H9 (cell line): ENCODE measurements around the gene RAMP3. TPM values are rescaled to one million over a fixed set of nuclear protein-coding genes. Genes with fewer than 3 reads are reported as not detected.
A peak's percentile ranks its signal among the peaks of the same experiment; 100 is the strongest.

Experiments used
- DNase-seq: peaks from one replicate; pipeline ENCODE4 v3.0.0-alpha.2; 2017
- H2AFZ ChIP-seq: one replicate; pipeline ENCODE4 v1.6.1; 2013; ENCODE audit warnings: mild to moderate bottlenecking, low read length, control low read depth, moderate library complexity
- H2AK5ac ChIP-seq: 2 replicates; pipeline ENCODE4 v1.6.1; 2013; ENCODE audit warnings: low read length, control low read depth, mixed read lengths; ENCODE audit not compliant: insufficient read length
- H2BK120ac ChIP-seq: one replicate; pipeline ENCODE4 v1.6.1; 2013; ENCODE audit warnings: low read depth, mild to moderate bottlenecking, low read length, control low read depth, inconsistent platforms; ENCODE audit not compliant: poor library complexity, severe bottlenecking
- H2BK12ac ChIP-seq: 2 replicates; pipeline ENCODE4 v1.6.1; 2013; ENCODE audit warnings: low read length, control low read depth, mixed read lengths, low read depth; ENCODE audit not compliant: insufficient read length
- H2BK15ac ChIP-seq: 2 replicates; pipeline ENCODE4 v1.6.1; 2013; ENCODE audit warnings: low read depth, low read length, control low read depth
- H2BK20ac ChIP-seq: one replicate; pipeline ENCODE4 v1.6.1; 2013; ENCODE audit warnings: low read depth, mild to moderate bottlenecking, low read length, control low read depth, inconsistent platforms; ENCODE audit not compliant: poor library complexity, severe bottlenecking
- H2BK5ac ChIP-seq: 2 replicates; pipeline ENCODE4 v1.6.1; 2013; ENCODE audit warnings: low read length, control low read depth, mixed read lengths; ENCODE audit not compliant: insufficient read length
- H3K14ac ChIP-seq: 2 replicates; pipeline ENCODE4 v1.6.1; 2013; ENCODE audit warnings: low read length, control low read depth; ENCODE audit not compliant: insufficient read depth
- H3K18ac ChIP-seq: 2 replicates; pipeline ENCODE4 v1.6.1; 2013; ENCODE audit warnings: low read depth, mild to moderate bottlenecking, mixed read lengths, low read length, control low read depth; ENCODE audit not compliant: insufficient read length
- H3K23ac ChIP-seq: 2 replicates; pipeline ENCODE4 v1.6.1; 2013; ENCODE audit warnings: low read length, control low read depth, mixed read lengths, low read depth; ENCODE audit not compliant: insufficient read length
- H3K23me2 ChIP-seq: 2 replicates; pipeline ENCODE4 v1.6.1; 2013; ENCODE audit warnings: low read depth, mild to moderate bottlenecking, mixed read lengths, low read length, control low read depth; ENCODE audit not compliant: insufficient read length, poor library complexity, severe bottlenecking
- H3K27ac ChIP-seq: 2 replicates; pipeline ENCODE4 v1.5.1; 2013; ENCODE audit warnings: low read length, control low read depth, mixed read lengths, low read depth; ENCODE audit not compliant: insufficient read length
- H3K27me3 ChIP-seq: 2 replicates; pipeline ENCODE4 v1.6.1; 2013; ENCODE audit warnings: low read length, control low read depth, inconsistent platforms; ENCODE audit not compliant: insufficient read depth
- H3K4ac ChIP-seq: 2 replicates; pipeline ENCODE4 v1.6.1; 2013; ENCODE audit warnings: low read depth, mild to moderate bottlenecking, control low read depth, inconsistent platforms, low read length, moderate library complexity
- H3K4me1 ChIP-seq: 2 replicates; pipeline ENCODE4 v1.6.1; 2013; ENCODE audit warnings: low read length, control low read depth, inconsistent platforms; ENCODE audit not compliant: insufficient read depth
- H3K4me2 ChIP-seq: 2 replicates; pipeline ENCODE4 v1.6.1; 2013; ENCODE audit warnings: low read length, control low read depth, mixed read lengths; ENCODE audit not compliant: insufficient read length, insufficient read depth
- H3K56ac ChIP-seq: 2 replicates; pipeline ENCODE4 v1.6.1; 2013; ENCODE audit warnings: low read depth, mild to moderate bottlenecking, mixed read lengths, low read length, control low read depth; ENCODE audit not compliant: insufficient read length
- H3K79me1 ChIP-seq: 2 replicates; pipeline ENCODE4 v1.6.1; 2013; ENCODE audit warnings: low read depth, mild to moderate bottlenecking, moderate library complexity, low read length, control low read depth, inconsistent platforms; ENCODE audit not compliant: insufficient read depth, poor library complexity, severe bottlenecking
- H3K79me2 ChIP-seq: 2 replicates; pipeline ENCODE4 v1.6.1; 2013; ENCODE audit warnings: low read length, control low read depth, inconsistent platforms; ENCODE audit not compliant: insufficient read depth
- H3K9ac ChIP-seq: 2 replicates; pipeline ENCODE4 v1.6.1; 2013; ENCODE audit warnings: low read length, control low read depth, mixed read lengths; ENCODE audit not compliant: insufficient read length; ENCODE audit errors: extremely low read depth
- H3K9me3 ChIP-seq: one replicate; pipeline ENCODE4 v1.6.1; 2013; ENCODE audit warnings: low read depth, low read length, inconsistent platforms; ENCODE audit not compliant: control insufficient read depth
- H3T11ph ChIP-seq: one replicate; pipeline ENCODE4 v1.6.1; 2013; ENCODE audit warnings: mild to moderate bottlenecking, low read length, control low read depth, inconsistent platforms
- H4K20me1 ChIP-seq: one replicate; pipeline ENCODE4 v1.6.1; 2013; ENCODE audit not compliant: control insufficient read depth, insufficient read length, insufficient read depth
- H4K5ac ChIP-seq: 2 replicates; pipeline ENCODE4 v1.6.1; 2013; ENCODE audit warnings: low read depth, mild to moderate bottlenecking, mixed read lengths, low read length, control low read depth; ENCODE audit not compliant: insufficient read length
- H4K8ac ChIP-seq: replicated peaks from 2 replicates; pipeline ENCODE4 v1.6.1; 2013; ENCODE audit warnings: low read length, control low read depth, mixed read lengths, low read depth; ENCODE audit not compliant: insufficient read length
- H4K91ac ChIP-seq: 2 replicates; pipeline ENCODE4 v1.6.1; 2013; ENCODE audit warnings: low read depth, mild to moderate bottlenecking, moderate library complexity, mixed read lengths, low read length, control low read depth; ENCODE audit not compliant: insufficient read length
- H3K27ac Mint-ChIP-seq, 3 experiments: 2 replicates in 2 of 3; 3 replicates in 1 of 3; pipeline ENCODE4 v1.8.0; 2020 to 2021; ENCODE audit warnings: mixed read lengths in 3 of 3, mild to moderate bottlenecking in 1 of 3, moderate library complexity in 1 of 3
- H3K27me3 Mint-ChIP-seq: 2 replicates; pipeline ENCODE4 v1.8.0; 2021; ENCODE audit warnings: low read depth, mild to moderate bottlenecking, moderate library complexity, mixed read lengths
- H3K36me3 Mint-ChIP-seq, 3 experiments: 2 replicates in 2 of 3; 3 replicates in 1 of 3; pipeline ENCODE4 v1.8.0; 2020 to 2021; ENCODE audit warnings: low read depth in 3 of 3, mixed read lengths in 3 of 3; ENCODE audit not compliant: insufficient read depth in 1 of 3
- H3K4me1 Mint-ChIP-seq, 2 experiments: 2 replicates each; pipeline ENCODE4 v1.8.0; 2020; ENCODE audit warnings: mixed read lengths in 2 of 2
- H3K4me3 Mint-ChIP-seq, 2 experiments: 2 replicates in 1 of 2; 3 replicates in 1 of 2; pipeline ENCODE4 v1.8.0; 2020 to 2021; ENCODE audit warnings: mild to moderate bottlenecking in 2 of 2, mixed read lengths in 2 of 2, moderate library complexity in 1 of 2
- H3K9me3 Mint-ChIP-seq, 2 experiments: 2 replicates in 1 of 2; 3 replicates in 1 of 2; pipeline ENCODE4 v1.8.0; 2020; ENCODE audit warnings: mild to moderate bottlenecking in 2 of 2, mixed read lengths in 2 of 2, moderate library complexity in 1 of 2
- WGBS: extraction: QIAGEN DNeasy Blood & Tissue Kit; methylation state at CpG from one replicate; pipeline ENCODE4 v1.1.7; 2013; ENCODE audit warnings: missing lambda C conversion rate, low lambda C conversion rate, mixed read lengths; ENCODE audit not compliant: insufficient read length; ENCODE audit errors: extremely low coverage; 5-methylcytosine and 5-hydroxymethylcytosine counted together
- total RNA-seq: library from RNA; stranded (reverse); gene quantifications from 2 replicates; pipeline ENCODE4 v1.2.1, GENCODE V29; 2021
- TF ChIP-seq, protein P1 (sequence below): fragments of 200-600 bp; sonication (generic); conservative IDR thresholded peaks from 3 replicates; pipeline ENCODE4 v1.8.0; 2021; ENCODE audit warnings: antibody characterized with exemption, mild to moderate bottlenecking

Gene RAMP3
- total RNA-seq, 1 experiment from 2014 or later = 0.63 TPM

- no peak overlapping the region for H3K56ac ChIP-seq
- H3K14ac ChIP-seq = no peak overlapping the region
- no peak overlapping the region for H2AFZ ChIP-seq
- H3T11ph ChIP-seq = no peak overlapping the region
- no peak overlapping the region for H2BK120ac ChIP-seq
- DNase-seq = peak; percentile 6
- no peaks in the 10 kb centered on the region for H3K4me1 ChIP-seq
- TF ChIP-seq, protein P1, sequence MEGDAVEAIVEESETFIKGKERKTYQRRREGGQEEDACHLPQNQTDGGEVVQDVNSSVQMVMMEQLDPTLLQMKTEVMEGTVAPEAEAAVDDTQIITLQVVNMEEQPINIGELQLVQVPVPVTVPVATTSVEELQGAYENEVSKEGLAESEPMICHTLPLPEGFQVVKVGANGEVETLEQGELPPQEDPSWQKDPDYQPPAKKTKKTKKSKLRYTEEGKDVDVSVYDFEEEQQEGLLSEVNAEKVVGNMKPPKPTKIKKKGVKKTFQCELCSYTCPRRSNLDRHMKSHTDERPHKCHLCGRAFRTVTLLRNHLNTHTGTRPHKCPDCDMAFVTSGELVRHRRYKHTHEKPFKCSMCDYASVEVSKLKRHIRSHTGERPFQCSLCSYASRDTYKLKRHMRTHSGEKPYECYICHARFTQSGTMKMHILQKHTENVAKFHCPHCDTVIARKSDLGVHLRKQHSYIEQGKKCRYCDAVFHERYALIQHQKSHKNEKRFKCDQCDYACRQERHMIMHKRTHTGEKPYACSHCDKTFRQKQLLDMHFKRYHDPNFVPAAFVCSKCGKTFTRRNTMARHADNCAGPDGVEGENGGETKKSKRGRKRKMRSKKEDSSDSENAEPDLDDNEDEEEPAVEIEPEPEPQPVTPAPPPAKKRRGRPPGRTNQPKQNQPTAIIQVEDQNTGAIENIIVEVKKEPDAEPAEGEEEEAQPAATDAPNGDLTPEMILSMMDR = no peak
- H2BK20ac ChIP-seq = no peak overlapping the region
- H3K18ac ChIP-seq = no peak overlapping the region
- H3K9ac ChIP-seq = no peak overlapping the region
- Mint-ChIP-seq H3K4me1 (no peaks in the 10 kb centered on the region), H3K27ac (no peak overlapping the region), H3K9me3 (no peaks in the 10 kb centered on the region), H3K4me3 (no peak overlapping the region), H3K27me3 (peaks cover 30% of the 10 kb centered on the region), H3K36me3 (no peaks in the 10 kb centered on the region)
- H3K23ac ChIP-seq = no peak overlapping the region
- H2BK5ac ChIP-seq = no peak overlapping the region
- H3K9me3 ChIP-seq = no peaks in the 10 kb centered on the region
- H3K79me1 ChIP-seq = no peaks in the 10 kb centered on the region
- no peak overlapping the region for H3K27ac ChIP-seq
- H3K4ac ChIP-seq = no peak overlapping the region
- no peak overlapping the region for H4K8ac ChIP-seq
- H2BK15ac ChIP-seq = no peak overlapping the region
- no peaks in the 10 kb centered on the region for H4K20me1 ChIP-seq
- H3K79me2 ChIP-seq = no peaks in the 10 kb centered on the region
- H3K27me3 ChIP-seq = no peaks in the 10 kb centered on the region; the same call in 1 of the 2 replicates
- no peak overlapping the region for H4K5ac ChIP-seq
- H2BK12ac ChIP-seq = no peak overlapping the region
- H3K4me2 ChIP-seq = no peak overlapping the region
- H3K23me2 ChIP-seq = no peaks in the 10 kb centered on the region
- H4K91ac ChIP-seq = no peak overlapping the region
- WGBS = no CpG with 5 or more reads among the region's 4 CpGs
- H2AK5ac ChIP-seq = no peak overlapping the region
Measured at GRCh38 chr7:45211066-45211465, 53.5 kb downstream of the RAMP3 start.
